GM10847 (cell line): ENCODE results near the gene KCTD2.
A peak's percentile ranks its signal among the peaks of the same experiment; 100 is the strongest.

Experiments used
- POLR2A ChIP-seq: IDR thresholded peaks from 2 replicates; pipeline ENCODE4 v1.6.1; 2011; ENCODE audit not compliant: insufficient read length; ENCODE audit errors: extremely low read depth

Gene KCTD2

GRCh38 chr17:75012096-75012345 is 35.0 kb upstream of the KCTD2 start:
- TF ChIP-seq POLR2A = no peak

GRCh38 chr17:75012346-75013091 is 34.5 kb upstream of the KCTD2 start, which contains the start of gene MRPL58:
Gene MRPL58 (plus strand): TSS chr17:75012670. CDS start chr17:75012687, 17 bp downstream.
- peak; percentile 74 for TF ChIP-seq POLR2A

- TF ChIP-seq POLR2A = no peak
Observed at GRCh38 chr17:75013092-75013559, 33.9 kb upstream of the KCTD2 start.

- no peak for TF ChIP-seq POLR2A
Observed at GRCh38 chr17:75019146-75019545, 27.9 kb upstream of the KCTD2 start.

- TF ChIP-seq POLR2A = no peak
Observed at GRCh38 chr17:75019710-75020109, 27.3 kb upstream of the KCTD2 start.

- TF ChIP-seq POLR2A = no peak
Observed at GRCh38 chr17:75020331-75021110, 26.5 kb upstream of the KCTD2 start.

- TF ChIP-seq POLR2A = no peak
Observed at GRCh38 chr17:75024686-75025397, 22.2 kb upstream of the KCTD2 start.

GRCh38 chr17:75030161-75030560 is 16.9 kb upstream of the KCTD2 start:
- TF ChIP-seq POLR2A = no peak

- no peak for TF ChIP-seq POLR2A
Observed at GRCh38 chr17:75031972-75032719, 14.9 kb upstream of the KCTD2 start.

GRCh38 chr17:75032720-75033280 is 14.2 kb upstream of the KCTD2 start:
- TF ChIP-seq POLR2A = no peak

GRCh38 chr17:75033346-75034235 is 13.4 kb upstream of the KCTD2 start:
- no peak for TF ChIP-seq POLR2A

- TF ChIP-seq POLR2A = no peak
Observed at GRCh38 chr17:75034236-75034908, 12.7 kb upstream of the KCTD2 start.

- no peak for TF ChIP-seq POLR2A
Observed at GRCh38 chr17:75036643-75037268, 10.3 kb upstream of the KCTD2 start.
